Activated CD8-positive, alpha-beta memory T cell treated with anti-CD3 and anti-CD28 coated beads for 1 hour (primary cell): Measurements from ENCODE around the gene ATG12.
"Not testable (repeated sequence)": the region's sequence is repeated elsewhere in the genome, so short reads cannot be mapped to it uniquely, and the experiment has no call there.

Experiments
- DNase-seq, 2 donors: peaks; one replicate each; pipeline ENCODE4 v3.0.0-alpha.2; 2020; ENCODE audit warnings: low read depth in 1 of 2; ENCODE audit errors: extremely low read depth in 1 of 2

ATG12 gene

GRCh38 chr5:115810761-115811160, 30.6 kb downstream of the ATG12 start:
- DNase-seq = no peak

- DNase-seq = no peak
Measured at GRCh38 chr5:115809946-115810345, 31.4 kb downstream of the ATG12 start.

- DNase-seq = not testable (repeated sequence)
Measured at GRCh38 chr5:115808066-115808465, 33.3 kb downstream of the ATG12 start.

GRCh38 chr5:115807654-115808052, 33.7 kb downstream of the ATG12 start:
- DNase-seq = no peak

GRCh38 chr5:115806986-115807653, 34.2 kb downstream of the ATG12 start:
- DNase-seq = no peak

- no peak for DNase-seq
Measured at GRCh38 chr5:115801984-115802383, 39.4 kb downstream of the ATG12 start.

- DNase-seq = no peak
Measured at GRCh38 chr5:115801152-115801551, 40.2 kb downstream of the ATG12 start.

- no peak for DNase-seq
Measured at GRCh38 chr5:115800108-115800507, 41.3 kb downstream of the ATG12 start.

- DNase-seq = no peak
Measured at GRCh38 chr5:115798252-115798651, 43.1 kb downstream of the ATG12 start.

- DNase-seq = no peak
Measured at GRCh38 chr5:115796656-115797055, 44.7 kb downstream of the ATG12 start.

- no peak for DNase-seq
Measured at GRCh38 chr5:115795700-115796099, 45.7 kb downstream of the ATG12 start.

GRCh38 chr5:115788440-115788839, 52.9 kb downstream of the ATG12 start:
- no peak for DNase-seq

GRCh38 chr5:115787426-115787825, 53.9 kb downstream of the ATG12 start:
- DNase-seq = no peak

- DNase-seq = no peak
Measured at GRCh38 chr5:115785381-115786065, 55.8 kb downstream of the ATG12 start.

- no peak for DNase-seq
Measured at GRCh38 chr5:115778417-115778816, 62.9 kb downstream of the ATG12 start.
